AG09319 (cell line): ENCODE measurements around the gene MRPS34.

ENCODE experiments used
- DNase-seq: peaks from one replicate; pipeline ENCODE4 v3.0.0-alpha.2; 2010; ENCODE audit warnings: low read depth; ENCODE audit errors: extremely low read depth
- TF ChIP-seq, protein P1 (sequence below): IDR thresholded peaks from 2 replicates; pipeline ENCODE4 v1.5.1; 2011; ENCODE audit warnings: low read depth, mild to moderate bottlenecking, inconsistent platforms, low read length, moderate library complexity

The MRPS34 gene

DNA sequence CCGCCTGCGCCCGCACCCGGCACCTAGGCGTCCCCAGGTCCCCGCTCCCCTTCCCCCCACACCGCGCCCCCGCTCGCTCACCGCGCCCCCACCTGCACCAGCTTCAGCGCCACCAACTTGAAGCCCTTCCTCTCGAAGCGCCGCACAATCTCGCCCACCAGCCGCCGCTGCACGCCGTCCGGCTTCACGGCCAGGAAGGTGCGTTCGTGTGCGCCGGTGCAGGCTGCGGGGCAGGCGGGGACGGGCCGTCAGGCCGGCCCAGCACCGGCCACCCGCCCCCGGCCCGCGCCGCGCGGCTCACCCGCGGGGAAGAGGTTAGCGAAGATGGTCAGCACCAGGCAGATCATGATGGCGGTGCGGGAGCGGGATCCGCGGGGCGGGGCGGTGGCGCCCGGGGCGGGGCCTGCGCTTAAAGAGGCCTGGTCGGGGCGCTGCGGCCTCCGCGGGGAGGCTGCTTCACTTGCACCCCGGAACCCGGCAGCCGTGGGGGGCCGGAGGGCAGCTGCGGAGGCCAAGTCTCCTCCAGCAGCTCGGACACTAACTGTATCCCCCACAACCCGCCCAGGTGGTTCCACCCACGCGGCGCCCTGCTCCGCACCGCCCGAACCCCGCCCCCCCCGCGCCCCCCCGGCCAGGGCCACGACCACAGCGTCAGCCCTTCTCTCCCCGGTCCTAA lies 1.6 kb downstream of the MRPS34 start, which contains the start of gene NME3:
TSS of gene NME3 (minus strand) at position 356 of the 676 bp plus-strand sequence. CDS start at position 347, 9 bp downstream.
- no peak for DNase-seq
- TF ChIP-seq, protein P1, sequence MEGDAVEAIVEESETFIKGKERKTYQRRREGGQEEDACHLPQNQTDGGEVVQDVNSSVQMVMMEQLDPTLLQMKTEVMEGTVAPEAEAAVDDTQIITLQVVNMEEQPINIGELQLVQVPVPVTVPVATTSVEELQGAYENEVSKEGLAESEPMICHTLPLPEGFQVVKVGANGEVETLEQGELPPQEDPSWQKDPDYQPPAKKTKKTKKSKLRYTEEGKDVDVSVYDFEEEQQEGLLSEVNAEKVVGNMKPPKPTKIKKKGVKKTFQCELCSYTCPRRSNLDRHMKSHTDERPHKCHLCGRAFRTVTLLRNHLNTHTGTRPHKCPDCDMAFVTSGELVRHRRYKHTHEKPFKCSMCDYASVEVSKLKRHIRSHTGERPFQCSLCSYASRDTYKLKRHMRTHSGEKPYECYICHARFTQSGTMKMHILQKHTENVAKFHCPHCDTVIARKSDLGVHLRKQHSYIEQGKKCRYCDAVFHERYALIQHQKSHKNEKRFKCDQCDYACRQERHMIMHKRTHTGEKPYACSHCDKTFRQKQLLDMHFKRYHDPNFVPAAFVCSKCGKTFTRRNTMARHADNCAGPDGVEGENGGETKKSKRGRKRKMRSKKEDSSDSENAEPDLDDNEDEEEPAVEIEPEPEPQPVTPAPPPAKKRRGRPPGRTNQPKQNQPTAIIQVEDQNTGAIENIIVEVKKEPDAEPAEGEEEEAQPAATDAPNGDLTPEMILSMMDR, result no peak

DNA sequence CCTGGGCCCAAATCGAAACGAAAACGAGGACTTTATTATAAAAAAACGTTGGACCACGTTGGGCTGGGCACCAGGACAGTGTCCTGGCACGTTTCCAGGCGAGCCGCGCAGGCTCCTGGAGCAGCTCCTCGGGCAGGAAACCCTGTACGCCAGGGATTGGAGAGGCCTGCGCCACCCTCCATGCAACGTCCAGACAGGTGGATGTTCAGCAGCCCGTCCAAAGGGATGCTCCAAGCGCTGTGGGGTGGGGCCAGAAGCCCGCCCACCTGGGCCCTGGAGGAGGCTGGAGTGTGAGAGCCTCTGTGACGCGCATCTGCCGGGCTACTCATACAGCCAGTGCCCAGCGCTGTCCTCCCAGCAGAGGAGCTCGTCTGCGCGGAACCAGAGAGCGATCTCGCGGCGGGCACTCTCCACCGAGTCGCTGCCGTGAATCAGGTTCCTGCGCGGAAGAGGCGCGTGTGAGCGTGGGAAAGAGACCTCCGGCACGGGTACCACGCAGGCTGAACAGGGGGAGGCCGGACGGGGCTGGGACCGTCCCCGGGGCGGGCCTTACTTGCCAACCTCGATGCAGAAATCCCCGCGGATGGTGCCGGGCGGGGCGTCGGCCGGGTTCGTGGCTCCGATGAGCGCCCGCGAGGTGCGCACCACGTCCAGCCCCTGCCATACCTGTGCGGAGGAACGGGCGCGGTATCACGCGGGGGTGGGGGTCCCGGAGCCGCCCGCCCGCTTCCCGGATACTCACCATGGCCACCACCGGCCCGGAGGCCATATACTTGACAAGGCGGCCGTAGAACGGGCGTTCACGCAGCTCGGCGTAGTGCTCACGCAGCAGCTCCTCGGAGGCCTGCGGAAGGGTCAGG lies 2.4 kb downstream of the MRPS34 start:
- TF ChIP-seq, protein P1, result no peak
- DNase-seq, result no peak

DNA sequence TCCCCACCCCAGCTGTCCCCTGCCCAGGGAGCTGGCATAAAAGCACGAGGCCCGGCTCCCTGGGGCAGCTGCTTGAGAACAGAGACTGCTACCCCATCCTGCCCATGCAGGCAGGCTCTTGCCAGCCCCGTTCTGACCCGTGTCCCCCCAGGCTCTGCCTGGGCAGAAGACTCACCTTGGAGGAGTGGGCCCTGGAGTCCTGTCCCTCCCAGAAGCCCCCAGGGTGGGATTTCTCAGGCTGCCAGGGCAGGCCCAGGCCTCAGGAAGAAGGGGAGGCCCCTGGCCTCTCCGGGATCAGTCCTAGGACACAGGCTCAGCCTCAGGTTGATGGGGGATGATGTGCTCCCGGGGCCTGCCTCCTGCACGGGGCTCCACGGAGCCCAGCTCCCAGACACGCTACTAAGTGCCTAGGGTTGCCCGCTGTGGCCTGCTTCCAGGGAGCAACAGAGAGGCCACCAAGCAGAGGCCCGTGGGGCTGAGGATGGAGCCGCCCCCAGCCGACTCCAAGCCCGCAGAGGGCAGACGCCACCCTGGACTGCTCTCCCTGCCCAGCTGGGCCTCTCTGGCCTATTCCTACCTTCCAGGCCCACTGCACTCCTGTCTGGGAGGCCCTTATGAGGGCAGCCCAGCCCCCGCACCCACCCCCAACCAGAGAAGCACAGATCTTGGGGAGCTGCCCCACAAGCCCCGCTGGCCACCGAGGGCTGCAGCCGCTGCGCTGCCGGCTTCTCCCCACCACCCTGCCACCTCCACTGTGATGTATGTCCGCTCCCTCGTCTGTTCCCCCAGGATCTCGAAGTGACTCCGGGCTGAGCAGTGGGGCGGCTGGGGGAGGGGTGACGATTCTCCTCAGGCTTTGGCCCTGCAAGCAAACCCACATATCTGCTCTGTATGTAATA lies 3.3 kb downstream of the MRPS34 start:
- TF ChIP-seq, protein P1, result no peak
- DNase-seq, result no peak

DNA sequence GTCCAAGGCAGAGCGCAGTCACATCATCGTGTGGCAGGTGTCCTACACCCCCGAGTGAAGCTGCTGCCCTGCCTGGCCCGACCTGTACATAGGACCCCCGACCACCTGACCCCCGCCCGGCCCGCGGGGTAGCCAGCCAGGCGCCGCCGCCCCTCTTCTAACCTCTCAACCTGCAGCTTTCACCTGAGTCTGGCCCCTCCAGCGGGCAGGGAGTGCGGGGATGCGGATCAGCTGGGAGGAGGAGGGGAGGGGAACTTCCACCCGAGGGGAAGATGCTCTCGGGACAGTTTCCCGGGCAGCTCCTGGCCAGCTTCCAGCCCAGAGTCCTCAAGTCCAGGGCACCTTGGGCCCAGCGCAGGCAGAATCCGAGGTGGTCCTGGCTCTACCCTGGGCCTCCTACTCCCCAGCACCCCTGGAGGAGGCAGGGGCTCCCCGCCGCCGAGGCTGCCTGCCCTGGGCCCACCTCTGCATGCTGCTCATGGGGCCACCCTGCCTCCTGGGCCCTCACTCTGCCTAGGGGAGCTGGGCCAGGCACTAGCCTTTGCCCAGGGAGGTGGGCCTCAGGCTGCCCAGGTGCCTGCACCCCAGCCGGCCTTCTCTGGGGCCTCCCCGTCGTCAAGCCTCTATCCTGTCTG lies 4.0 kb downstream of the MRPS34 start:
- TF ChIP-seq, protein P1, result no peak
- no peak for DNase-seq

DNA sequence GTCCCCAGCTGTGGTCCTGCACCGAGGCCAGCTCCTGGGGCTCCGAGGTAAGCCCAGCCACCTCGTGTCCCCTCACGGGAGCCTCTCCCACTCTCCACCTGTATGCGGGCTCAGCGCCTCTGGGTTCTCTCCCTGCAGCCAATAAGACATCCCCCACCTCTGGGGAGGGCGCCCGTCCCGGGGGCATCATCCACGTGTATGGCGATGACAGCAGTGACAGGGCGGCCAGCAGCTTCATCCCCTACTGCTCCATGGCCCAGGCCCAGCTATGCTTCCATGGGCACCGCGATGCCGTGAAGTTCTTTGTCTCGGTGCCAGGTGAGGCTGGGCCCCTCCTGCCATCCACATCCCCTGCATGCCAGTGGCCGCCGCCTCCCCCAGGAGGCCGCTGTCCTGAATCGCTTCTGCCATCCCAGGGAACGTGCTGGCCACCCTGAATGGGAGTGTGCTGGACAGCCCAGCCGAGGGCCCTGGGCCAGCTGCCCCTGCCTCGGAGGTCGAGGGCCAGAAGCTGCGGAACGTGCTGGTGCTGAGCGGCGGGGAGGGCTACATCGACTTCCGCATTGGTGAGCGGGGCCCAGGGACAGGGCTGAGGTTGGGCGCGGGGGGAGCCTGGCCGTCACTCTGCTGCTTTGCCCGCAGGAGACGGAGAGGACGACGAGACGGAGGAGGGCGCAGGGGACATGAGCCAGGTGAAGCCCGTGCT lies 4.7 kb downstream of the MRPS34 start:
- TF ChIP-seq, protein P1, result no peak
- DNase-seq, result no peak

DNA sequence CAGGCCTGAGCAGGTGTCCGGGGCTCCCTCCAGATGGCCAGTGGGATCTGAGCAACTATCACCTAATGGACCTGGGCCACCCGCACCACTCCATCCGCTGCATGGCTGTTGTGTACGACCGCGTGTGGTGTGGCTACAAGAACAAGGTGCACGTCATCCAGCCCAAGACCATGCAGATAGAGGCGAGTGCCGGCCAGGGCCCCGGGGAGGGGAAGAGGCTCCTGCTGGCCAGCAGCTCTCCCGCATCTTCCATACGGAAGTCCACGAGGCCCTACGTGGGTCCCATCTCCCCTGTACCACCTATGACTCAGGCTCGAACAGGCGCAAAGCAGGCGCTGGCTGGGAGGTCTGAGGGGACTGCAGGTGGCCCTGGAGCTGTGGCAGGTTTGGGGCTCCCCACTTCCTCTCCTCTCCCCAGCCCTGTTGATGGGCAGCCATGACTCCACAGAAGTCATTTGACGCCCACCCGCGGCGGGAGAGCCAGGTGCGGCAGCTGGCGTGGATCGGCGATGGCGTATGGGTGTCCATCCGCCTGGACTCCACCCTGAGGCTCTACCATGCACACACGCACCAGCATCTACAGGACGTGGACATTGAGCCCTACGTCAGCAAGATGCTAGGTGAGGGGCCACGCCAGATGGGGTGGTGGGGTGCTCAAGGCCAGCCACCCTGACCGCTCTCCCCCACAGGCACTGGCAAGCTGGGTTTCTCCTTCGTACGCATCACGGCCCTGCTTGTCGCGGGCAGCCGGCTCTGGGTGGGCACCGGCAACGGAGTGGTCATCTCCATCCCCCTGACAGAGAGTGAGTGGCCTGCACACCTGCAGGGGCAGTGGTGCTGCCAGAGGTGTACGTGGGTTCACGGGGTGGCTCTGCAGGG lies 5.6 kb downstream of the MRPS34 start:
- TF ChIP-seq, protein P1, result no peak
- DNase-seq, result no peak
